Astrocyte of the cerebellum (primary cell): ENCODE data around the gene DYRK1A.
A peak's percentile ranks its signal among the peaks of the same experiment; 100 is the strongest.

Experiments
- DNase-seq: peaks from one replicate; pipeline ENCODE4 v3.0.0-alpha.2; 2011; ENCODE audit warnings: low read depth
- H3K4me3 ChIP-seq: 2 replicates; pipeline ENCODE4 v1.5.1; 2011; ENCODE audit warnings: mild to moderate bottlenecking, low read depth, low read length, moderate library complexity
- CTCF ChIP-seq: IDR thresholded peaks from 2 replicates; pipeline ENCODE4 v1.5.1; 2012; ENCODE audit warnings: low read length, low read depth, moderate library complexity, mild to moderate bottlenecking; ENCODE audit errors: missing control alignments
- in situ Hi-C: cut with HindIII; loops from 2 replicates; pipeline ENCODE4 v1.10.0; 2017; ENCODE audit warnings: low sequenced_read_pairs

DYRK1A gene

GRCh38 chr21:37449302-37449937 lies 82.8 kb downstream of the DYRK1A start:
- DNase-seq = no peak
- no peak overlapping the region for H3K4me3 ChIP-seq
- in situ Hi-C loops = no loop called here
- no peak for TF ChIP-seq CTCF

GRCh38 chr21:37450445-37450941 lies 83.9 kb downstream of the DYRK1A start:
- DNase-seq = no peak
- in situ Hi-C loops = no loop called here
- no peak for TF ChIP-seq CTCF
- no peak overlapping the region for H3K4me3 ChIP-seq

GRCh38 chr21:37451446-37451845 lies 84.9 kb downstream of the DYRK1A start:
- H3K4me3 ChIP-seq = no peak overlapping the region
- DNase-seq = no peak
- TF ChIP-seq CTCF = no peak
- in situ Hi-C loops = no loop called here

GRCh38 chr21:37452227-37452626 lies 85.7 kb downstream of the DYRK1A start:
- in situ Hi-C loops = no loop called here
- no peak overlapping the region for H3K4me3 ChIP-seq
- peak; percentile 88 for DNase-seq

GRCh38 chr21:37453350-37453749 lies 86.8 kb downstream of the DYRK1A start:
- H3K4me3 ChIP-seq = no peak overlapping the region
- TF ChIP-seq CTCF = no peak
- DNase-seq = no peak
- in situ Hi-C loops = no loop called here

More at GRCh38 chr21:37452227-37452626, 85.7 kb downstream of the DYRK1A start:
- no peak for TF ChIP-seq CTCF

GRCh38 chr21:37454869-37455503 lies 88.4 kb downstream of the DYRK1A start:
- no peak for TF ChIP-seq CTCF
- H3K4me3 ChIP-seq = no peak overlapping the region
- in situ Hi-C loops = no loop called here
- no peak for DNase-seq
